ENCODE data around the gene HHIPL1. TPM values are rescaled to one million over a fixed set of nuclear protein-coding genes. Genes with fewer than 3 reads are reported as not detected.

HHIPL1 gene
- total RNA-seq, 1 experiment from 2014 or later, result 2.6 TPM

- Histone ChIP-seq H2AFZ (ENCODE audit: low read length) (no peak overlapping the region), H4K5ac (ENCODE audit: insufficient read length, low read depth, low read length) (no peak overlapping the region), H3T11ph (ENCODE audit: low read length) (no peak overlapping the region), H3K56ac (ENCODE audit: insufficient read length, low read depth, low read length) (no peak overlapping the region), H2BK15ac (ENCODE audit: low read depth, low read length) (no peak overlapping the region), H3K18ac (ENCODE audit: insufficient read length, low read depth, low read length) (no peak overlapping the region), H2BK20ac (ENCODE audit: low read depth, low read length, poor library complexity, severe bottlenecking) (no peak overlapping the region), H3K23ac (ENCODE audit: insufficient read length, low read depth, low read length) (no peak overlapping the region), H3K14ac (ENCODE audit: insufficient read depth, low read length) (no peak overlapping the region; the same call in 1 of the 2 replicates), H3K27me3 (ENCODE audit: insufficient read depth, low read length) (peaks cover 4% of the 10 kb centered on the region; the same call in 1 of the 2 replicates), H3K79me1 (ENCODE audit: insufficient read depth, low read depth, low read length, poor library complexity, severe bottlenecking) (no peaks in the 10 kb centered on the region), H3K4me2 (ENCODE audit: insufficient read depth, insufficient read length, low read length) (no peak overlapping the region), H3K4ac (ENCODE audit: low read depth, low read length) (no peak overlapping the region), H2BK12ac (ENCODE audit: insufficient read length, low read depth, low read length) (no peak overlapping the region), H2BK120ac (ENCODE audit: low read depth, low read length, poor library complexity, severe bottlenecking) (no peak overlapping the region), H3K23me2 (ENCODE audit: insufficient read length, low read depth, low read length, poor library complexity, severe bottlenecking) (peaks cover 6% of the 10 kb centered on the region), H3K79me2 (ENCODE audit: insufficient read depth, low read length) (no peaks in the 10 kb centered on the region), H3K9ac (ENCODE audit: extremely low read depth, insufficient read length, low read length) (no peak overlapping the region), H2BK5ac (ENCODE audit: insufficient read length, low read length) (no peak overlapping the region), H2AK5ac (ENCODE audit: insufficient read length, low read length) (no peak overlapping the region), H4K8ac (replicated peaks; ENCODE audit: insufficient read length, low read depth, low read length) (no peak overlapping the region), H3K27ac (ENCODE audit: insufficient read length, low read depth, low read length) (no peak overlapping the region), H3K4me1 (ENCODE audit: insufficient read depth, low read length) (no peaks in the 10 kb centered on the region), H3K9me3 (ENCODE audit: control insufficient read depth, low read depth, low read length) (no peaks in the 10 kb centered on the region), H4K20me1 (ENCODE audit: control insufficient read depth, insufficient read depth, insufficient read length) (no peaks in the 10 kb centered on the region), H4K91ac (ENCODE audit: insufficient read length, low read depth, low read length) (no peak overlapping the region)
- no peaks in the 10 kb centered on the region for H3K9me3 Mint-ChIP-seq
- H3K4me3 Mint-ChIP-seq, result no peak overlapping the region
- DNase-seq, result no peak
- peaks cover 21 to 31% of the 10 kb centered on the region in 2 experiments for H3K4me1 Mint-ChIP-seq
- peaks cover 36% of the 10 kb centered on the region for H3K27me3 Mint-ChIP-seq (ENCODE audit: low read depth)
- WGBS (ENCODE audit: extremely low coverage, insufficient read length, low lambda C conversion rate), result no CpG with 5 or more reads among the region's 10 CpGs
- peak overlapping the region in 1 of 3 experiments; percentile 19; a peak in 1 of 7 replicates for H3K27ac Mint-ChIP-seq
- H3K36me3 Mint-ChIP-seq (ENCODE audit: insufficient read depth in 1 of 3, low read depth in 3 of 3), result no peaks in the 10 kb centered on the region; a peak in 1 of 7 replicates
- no peak for TF ChIP-seq CTCF (conservative IDR thresholded peaks at IDR 0.05)
Measured at GRCh38 chr14:99609245-99610170, 35.4 kb upstream of the HHIPL1 start.

Measured in H9 (cell line).